Hair follicle dermal papilla cell (primary cell): ENCODE data around the gene OSBP. TPM values are rescaled to one million over a fixed set of nuclear protein-coding genes. Genes with fewer than 3 reads are reported as not detected.

ENCODE experiments used
- small RNA-seq: library from RNA; depleted of rRNA; stranded (forward); fragments of <200 nt; gene quantifications from one replicate; pipeline ENCODE3, GENCODE V24; 2012
- total RNA-seq: library from RNA; depleted of rRNA; stranded (reverse); fragments of >200 nt; gene quantifications from 2 replicates; pipeline ENCODE4 v1.2.3, GENCODE V29; 2012

Gene OSBP
- 28.4 and 30.3 TPM in 2 replicates for total RNA-seq

GRCh38 chr11:59615637-59616395 lies at the start of gene OSBP:
TSS of gene OSBP (minus strand) at chr11:59615774. CDS start at chr11:59615664, 110 bp downstream.

Small RNAs within 50 kb of the gene (small RNA-seq; reads per million reads assigned to genes)
- not detected for gene MIR3162

Other genes starting within 250 kb of the OSBP start
- not detected in 2 replicates for gene OR5A2, start 189.4 kb downstream of the OSBP start, total RNA-seq
- gene OR5A1, start 179.3 kb downstream of the OSBP start, total RNA-seq = not detected in 2 replicates
- gene OR4D6, start 158.8 kb downstream of the OSBP start, total RNA-seq = not detected in 2 replicates
- not detected in 2 replicates for gene OR4D10, start 142.5 kb downstream of the OSBP start, total RNA-seq
- 0.16 TPM in 1 of 2 replicates, not detected in the other for gene OR4D11, start 112.2 kb downstream of the OSBP start, total RNA-seq
- not detected in 2 replicates for gene OR4D9, start 104.2 kb downstream of the OSBP start, total RNA-seq
- gene PATL1, start 53.3 kb upstream of the OSBP start, total RNA-seq = 15.6 and 15.8 TPM in 2 replicates
- not detected in 2 replicates for gene OR10V1, start 98.1 kb upstream of the OSBP start, total RNA-seq
- 16.8 and 21.7 TPM in 2 replicates for gene STX3, start 139.6 kb upstream of the OSBP start, total RNA-seq
- gene MRPL16, start 195.0 kb upstream of the OSBP start, total RNA-seq = 25.9 and 26.1 TPM in 2 replicates
- gene CBLIF, start 229.7 kb upstream of the OSBP start, total RNA-seq = not detected in 2 replicates